ENCODE results near the gene CHST6.
"Not testable (repeated sequence)": the region's sequence is repeated elsewhere in the genome, so short reads cannot be mapped to it uniquely, and the experiment has no call there.

The CHST6 gene

DNA sequence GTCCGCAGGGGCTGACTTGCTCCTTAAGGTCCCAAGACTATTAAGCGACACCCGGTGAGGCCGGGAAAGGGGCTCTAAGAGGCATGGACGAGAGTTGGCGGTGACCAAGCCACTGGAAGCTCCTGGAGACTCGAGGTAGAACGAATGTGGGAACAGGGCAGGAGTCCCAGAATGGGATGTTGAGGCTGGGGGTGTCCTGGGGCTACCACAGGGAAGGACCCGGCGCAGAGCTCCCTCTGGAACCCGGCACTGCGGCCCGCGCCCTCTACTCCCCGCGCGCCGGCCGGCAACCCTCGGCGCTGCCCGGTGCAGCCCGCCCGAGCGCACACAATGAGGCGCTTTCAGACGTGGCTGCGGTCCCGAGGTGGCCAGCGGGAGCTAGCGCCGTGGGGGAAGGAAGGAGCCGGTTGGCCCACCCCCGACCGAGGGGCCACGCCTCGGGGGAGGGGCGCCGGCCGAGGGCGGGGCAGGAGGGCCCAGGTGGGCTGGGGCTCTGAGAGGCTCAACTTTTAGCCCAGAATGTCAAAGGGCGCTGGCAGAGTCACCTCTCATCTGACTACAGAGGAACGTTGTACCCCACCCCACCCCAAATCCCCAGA lies at the start of gene CHST6:
TSS of gene CHST6 (minus strand) at position 366 of the 599 bp plus-strand sequence. CDS start 15,613 bp downstream, outside the sequence.
- no peak for FAIRE-seq

DNA sequence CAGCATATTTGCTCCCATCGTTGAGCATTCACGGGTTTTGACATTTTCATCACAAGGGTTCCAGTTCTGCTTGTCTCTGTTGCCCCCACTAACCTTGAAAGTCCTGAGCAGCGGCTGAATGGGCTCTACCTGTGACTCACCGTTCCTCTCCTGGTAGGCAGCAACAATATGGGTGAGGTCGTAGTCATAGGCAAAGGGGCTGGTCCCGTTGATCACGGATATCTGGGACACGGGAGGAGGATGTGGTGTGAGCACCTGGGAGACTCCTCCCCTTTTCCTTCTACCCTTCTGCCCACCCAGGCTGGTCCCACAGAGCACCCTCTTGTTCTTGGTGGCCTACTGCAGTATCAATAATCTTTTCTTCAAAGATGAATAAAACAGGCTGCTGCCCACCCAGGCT lies 47.2 kb upstream of the CHST6 start:
- FAIRE-seq = not testable (repeated sequence)

DNA sequence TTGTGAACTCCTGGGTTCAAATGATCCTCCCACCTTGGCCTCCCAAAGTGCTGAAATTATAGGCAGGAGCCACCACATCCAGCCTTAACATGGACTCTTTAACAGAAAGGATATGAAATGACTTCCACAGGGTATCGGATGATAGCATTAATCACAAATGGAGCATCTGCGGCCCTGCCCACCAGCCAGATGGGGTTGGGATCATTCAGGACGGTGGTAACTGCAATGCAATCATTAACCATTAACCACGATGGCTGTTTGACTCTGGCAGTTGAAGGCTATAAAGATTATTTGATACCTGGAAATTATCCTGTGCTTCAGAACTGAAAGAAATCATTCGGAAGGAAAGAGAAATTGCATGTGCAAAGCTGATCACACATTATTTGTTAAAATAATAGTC lies 46.0 kb upstream of the CHST6 start:
- FAIRE-seq = no peak

DNA sequence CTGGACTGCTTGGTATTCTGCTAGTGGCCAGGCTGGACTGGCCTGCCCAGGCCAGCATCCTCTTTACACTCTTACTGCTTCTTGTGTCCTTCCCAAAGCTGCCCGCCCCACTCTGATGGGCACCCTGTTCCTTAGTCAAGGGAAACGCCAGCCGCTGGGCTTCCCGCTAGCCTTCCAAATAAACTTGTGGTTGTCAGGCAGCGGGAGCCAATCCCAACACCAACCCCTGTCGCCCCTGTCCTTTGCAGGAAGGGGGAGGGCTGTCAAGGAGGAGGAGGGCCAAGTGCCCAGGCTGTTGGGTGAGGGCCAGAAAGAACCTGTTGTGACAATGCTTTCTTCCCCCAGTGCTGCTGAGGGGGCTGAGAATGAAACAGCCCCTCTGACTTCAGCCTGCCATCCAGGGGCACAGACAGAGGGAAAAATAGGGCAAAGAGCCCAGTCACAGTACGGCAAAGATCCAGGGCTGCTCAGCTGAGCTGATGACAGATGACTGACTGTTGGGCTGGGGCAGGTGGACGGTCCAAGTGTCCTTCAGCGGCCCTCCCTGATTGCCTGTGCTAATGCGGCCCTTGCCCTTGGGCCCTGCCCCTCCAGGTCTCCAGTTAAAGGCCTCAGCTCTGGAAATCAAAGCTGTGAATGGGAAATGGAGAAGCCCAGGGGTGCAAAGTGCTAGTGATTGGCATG lies 43.8 kb upstream of the CHST6 start:
- FAIRE-seq = not testable (repeated sequence)

DNA sequence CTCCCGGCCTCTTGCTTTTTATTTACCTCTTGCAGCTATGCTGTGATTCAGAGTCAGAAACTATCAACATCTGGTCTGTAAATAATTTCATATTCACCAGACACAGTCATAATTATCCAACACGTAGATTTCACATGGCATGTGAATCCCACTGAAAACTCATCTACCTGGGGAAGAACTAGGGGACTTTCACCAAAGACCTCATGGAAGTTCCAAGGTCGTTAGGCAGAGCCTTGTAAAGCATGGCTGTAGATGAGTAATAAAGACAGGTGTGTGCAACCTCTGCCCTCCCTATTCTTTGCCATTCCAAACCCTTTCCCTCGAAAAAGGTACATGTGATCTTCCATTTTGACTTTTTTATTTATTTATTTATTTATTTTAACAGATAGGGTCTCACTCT lies 42.5 kb upstream of the CHST6 start:
- no peak for FAIRE-seq

DNA sequence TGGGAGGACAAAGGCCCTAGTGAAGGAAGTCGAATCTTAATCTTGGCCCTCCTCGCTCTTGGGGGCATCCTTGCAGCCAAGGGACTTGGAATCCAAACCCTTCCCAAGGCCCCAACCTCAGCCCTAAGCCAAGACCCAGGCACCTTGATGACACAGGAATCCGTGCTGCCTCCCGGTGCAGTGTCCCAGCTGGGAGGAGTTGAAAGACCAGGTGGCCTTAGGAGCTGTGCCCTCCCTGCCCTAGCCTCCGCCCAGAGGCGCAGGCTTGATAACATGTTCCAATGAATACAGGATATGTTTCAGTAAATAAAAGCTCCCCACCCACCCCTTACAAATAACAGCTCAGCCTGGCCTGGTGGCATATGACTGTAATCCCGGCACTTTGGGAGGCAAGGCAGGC lies 40.7 kb upstream of the CHST6 start, which contains the start of gene CHST5:
TSS of gene CHST5 (minus strand) at position 208 of the 400 bp plus-strand sequence. CDS start 5,724 bp downstream, outside the sequence.
- FAIRE-seq = no peak

DNA sequence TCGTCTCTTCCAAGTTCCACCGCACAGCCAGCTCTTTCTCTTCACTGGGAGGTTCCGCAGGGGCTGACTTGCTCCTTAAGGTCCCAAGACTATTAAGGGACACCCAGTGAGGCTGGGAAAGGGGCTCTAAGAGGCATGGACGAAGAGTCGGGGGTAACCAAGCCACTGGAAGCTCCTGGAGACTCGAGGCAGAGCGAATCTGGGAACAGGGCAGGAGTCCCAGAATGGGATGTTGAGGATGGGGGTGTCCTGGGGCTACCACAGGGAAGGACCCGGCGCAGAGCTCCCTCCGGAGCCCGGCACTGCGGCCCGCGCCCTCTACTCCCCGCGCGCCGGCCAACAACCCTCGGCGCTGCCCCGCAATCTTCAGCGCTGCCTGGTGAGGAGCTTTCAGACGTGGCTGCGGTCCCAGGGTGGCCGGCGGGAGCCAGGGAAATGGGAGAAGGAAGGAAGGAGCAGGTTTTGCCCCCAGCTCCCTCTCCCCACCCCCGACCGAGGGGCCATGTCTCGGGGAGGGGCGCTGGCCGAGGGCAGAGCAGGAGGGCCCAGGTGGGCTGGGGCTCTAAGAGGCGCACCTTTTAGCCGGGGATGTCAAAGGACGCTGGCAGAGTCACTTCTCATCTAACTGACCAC lies 40.1 kb upstream of the CHST6 start:
- no peak for FAIRE-seq

DNA sequence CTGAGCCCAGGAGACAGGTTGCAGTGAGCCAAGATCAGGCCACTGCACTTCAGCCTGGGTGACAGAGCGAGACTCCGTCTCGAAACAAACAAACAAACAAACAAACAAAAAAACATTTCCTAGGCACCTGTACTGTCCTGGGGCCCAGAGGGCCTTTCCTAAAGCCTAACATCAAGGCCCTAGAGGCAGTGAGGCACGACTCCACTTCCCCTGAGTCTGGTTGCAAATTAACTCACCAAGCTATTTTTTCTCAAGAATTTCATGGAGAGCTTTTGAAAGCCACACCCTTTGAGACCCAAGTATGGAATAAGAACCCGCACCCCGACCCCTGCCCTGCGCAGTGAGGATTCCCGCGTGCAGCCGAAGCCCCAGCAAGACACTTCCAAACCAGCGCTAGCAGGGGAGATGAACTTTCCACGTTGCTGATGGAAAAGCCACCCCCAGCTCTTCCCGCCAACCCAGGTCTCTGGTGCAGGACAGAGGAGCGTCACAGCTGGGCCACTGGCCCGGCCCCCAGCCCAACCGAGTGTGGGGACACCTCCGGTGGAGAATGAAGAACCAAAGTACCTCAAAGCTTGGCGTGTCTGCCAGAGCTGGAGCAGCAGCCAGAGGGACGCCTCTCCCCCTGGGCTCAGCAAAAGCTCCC lies 39.4 kb upstream of the CHST6 start:
- no peak for FAIRE-seq

DNA sequence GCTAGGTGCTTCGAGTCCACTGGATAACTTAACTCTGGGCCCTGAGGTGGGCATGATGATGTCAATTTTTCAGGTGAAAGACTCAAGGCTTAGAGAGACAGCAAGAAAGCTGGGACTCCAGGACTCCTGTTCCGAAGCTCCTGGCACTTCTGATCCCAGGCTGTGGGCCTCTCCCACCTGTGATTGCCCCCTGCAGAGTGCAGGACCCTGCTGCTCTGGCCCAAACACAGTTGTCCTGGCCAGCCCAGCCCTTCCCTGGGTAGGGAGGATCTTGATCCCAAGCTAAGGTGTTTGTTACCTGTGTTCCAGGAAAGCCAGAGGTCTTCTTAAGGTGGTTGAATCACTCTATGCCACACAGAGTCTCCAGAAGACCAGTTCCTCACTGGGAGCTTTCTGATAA lies 37.5 kb upstream of the CHST6 start:
- no peak for FAIRE-seq

DNA sequence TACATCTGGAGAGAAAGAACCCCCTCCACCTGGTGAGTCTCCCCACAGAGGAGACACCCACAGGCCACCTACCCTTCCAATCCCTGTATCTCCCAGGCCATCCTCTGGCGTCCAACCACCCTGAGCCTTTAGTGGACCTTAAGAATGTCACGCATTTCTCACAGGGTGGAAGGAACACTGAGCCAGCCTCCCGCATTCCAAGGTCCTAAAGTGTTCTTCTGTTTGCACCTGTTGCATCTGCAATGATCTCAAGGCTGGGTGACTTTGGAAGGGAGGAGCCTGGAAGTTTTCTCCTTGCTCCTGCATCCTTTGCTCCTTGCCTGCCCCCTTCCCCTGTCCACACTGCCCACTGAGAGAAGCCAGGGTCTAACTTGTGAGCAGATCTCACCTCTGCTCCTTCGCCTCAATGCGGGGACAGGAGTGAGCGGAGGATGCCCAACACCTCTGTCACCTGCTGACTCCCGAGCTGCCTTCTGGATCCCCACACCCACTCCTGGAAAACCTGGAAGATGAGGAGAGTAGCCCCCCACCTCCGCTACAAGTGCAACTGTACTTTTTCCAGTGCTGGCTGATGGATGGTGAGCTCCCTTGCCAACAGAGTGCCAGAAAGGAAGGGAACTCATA lies 37.0 kb upstream of the CHST6 start:
- FAIRE-seq = no peak

DNA sequence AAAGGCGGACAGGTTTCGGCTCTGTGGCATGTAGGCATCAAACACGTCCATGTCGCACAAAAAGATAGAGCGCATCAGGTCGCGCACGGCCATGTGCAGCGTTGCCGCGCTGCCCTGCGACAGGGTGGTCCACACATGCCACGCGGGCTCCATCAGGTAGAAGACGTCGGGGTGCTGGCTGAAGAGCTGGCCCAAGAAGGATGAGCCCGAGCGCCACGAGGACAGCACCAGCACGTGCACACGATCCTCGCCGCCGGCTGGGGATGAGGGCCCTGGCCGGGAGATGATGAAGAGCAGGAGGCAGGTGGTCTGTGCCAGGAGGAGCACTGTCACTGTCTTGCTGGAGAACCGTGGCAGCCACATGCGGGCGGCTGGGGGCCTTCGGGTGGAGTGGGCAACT lies 34.7 kb upstream of the CHST6 start:
- no peak for FAIRE-seq

DNA sequence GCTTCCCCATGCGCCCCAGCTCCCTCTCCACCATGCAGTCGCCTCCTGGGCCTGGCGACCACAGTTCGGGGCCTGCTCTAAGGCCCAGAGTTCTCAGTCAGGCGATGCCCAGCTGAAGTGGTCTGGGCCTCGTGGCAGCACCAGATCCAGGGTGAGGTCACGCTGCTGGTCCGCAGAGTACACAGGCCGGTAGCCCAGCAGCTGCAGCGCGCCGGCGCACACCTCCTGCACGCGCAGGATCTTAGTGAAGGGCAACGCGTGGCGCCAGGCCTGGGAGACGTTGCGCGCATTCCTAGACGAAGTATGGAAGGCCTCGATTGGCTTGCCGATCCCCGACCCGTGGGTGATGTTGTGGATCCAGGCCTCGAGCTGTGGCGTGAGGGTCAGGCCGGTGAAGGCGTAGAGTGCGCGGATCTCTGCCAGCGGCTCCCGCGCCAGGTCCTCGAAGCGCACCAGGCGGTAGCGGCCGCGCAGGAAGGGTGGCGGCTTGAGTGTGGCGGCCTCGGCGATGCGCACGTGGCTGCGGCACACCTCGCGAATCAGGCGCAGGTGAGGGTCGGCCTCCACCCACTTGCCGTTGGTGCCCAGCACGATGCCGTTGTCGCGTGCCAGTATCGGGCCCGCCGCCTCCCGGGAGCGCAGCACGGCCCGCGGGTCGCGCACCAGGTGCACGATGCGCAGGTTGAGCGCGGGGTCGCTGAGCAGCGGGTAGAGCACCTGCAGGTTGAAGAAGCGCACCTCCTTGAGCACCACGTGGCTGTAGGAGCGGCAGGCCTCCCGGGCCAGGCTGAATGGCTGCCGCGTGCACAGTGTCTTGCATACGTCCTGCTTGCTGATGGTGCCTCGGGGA lies 34.0 kb upstream of the CHST6 start:
- FAIRE-seq = no peak

DNA sequence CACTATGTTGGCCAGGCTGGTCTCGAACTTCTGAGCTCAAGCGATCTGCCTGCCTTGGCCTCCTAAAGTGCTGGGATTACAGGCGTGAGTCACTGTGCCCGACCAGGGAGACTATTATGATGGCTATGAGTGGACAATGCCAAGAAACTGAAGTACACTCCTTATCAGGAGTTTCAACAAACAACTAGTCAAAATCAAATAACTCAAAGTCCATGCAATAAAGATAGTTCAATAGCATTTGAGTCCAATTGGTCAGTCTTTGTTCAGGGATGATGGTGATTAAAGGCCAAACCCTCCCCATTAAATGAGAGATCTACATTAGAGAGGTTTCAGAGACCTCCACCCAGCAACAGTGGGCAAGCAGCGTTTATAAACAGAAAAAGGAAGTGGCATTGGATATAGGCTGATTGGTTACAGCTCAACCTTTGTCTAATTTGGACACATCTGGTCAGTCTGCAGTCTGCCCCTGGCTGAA lies 32.6 kb upstream of the CHST6 start:
- no peak for FAIRE-seq

DNA sequence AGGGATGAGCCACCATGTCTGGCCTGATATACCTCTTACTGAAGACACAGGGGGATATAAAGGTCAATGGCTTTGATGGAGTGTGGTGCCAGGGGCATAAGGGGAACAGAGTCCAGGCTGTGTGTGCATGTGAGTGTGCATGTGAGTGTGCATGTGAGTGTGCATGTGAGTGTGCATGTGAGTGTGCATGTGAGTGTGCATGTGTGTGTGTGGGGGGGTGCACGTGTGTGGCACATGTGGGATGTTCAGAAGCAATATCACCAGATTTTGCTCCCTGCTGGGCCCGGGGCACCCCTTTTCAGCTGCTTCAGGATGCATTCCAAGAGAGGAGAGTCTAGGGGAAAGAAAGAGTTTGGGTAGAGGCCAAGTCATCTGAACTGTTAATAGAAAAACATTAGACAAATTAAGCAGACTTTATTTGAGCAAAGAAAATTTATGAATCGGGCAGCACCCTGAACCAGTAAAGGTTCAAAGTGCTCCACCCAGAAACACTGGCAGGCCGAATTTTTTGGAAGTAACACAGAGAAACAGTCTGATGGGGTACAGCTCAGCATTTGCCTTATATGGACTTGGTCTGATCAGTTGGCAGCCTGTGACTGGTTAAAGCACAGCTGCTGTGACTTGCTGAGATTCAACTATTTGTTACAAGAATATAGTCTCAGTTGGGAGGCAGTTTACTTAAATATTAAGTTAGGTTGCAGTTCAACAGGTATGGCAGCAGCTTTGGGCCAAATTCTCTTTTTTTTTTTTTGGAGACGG lies 31.0 kb upstream of the CHST6 start:
- no peak for FAIRE-seq

DNA sequence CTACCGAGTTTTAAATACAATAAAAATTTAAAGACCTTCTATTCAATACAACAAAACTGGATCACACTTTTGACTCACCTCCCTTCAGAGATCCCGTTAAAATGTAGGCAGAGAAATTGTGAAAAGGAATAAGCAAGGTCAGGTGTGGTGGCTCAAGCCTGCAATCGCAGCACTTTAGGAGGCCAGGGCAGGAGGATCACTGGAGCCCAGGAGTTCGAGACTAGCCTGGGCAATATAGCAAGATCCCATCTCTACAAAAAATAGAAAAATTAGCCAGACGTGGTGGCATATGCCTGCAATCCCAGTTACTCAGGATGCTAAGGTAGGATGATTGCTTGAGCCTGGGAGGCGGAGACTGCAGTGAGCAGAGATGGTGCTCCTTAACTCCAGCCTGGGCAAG lies 23.9 kb upstream of the CHST6 start:
- FAIRE-seq = no peak

DNA sequence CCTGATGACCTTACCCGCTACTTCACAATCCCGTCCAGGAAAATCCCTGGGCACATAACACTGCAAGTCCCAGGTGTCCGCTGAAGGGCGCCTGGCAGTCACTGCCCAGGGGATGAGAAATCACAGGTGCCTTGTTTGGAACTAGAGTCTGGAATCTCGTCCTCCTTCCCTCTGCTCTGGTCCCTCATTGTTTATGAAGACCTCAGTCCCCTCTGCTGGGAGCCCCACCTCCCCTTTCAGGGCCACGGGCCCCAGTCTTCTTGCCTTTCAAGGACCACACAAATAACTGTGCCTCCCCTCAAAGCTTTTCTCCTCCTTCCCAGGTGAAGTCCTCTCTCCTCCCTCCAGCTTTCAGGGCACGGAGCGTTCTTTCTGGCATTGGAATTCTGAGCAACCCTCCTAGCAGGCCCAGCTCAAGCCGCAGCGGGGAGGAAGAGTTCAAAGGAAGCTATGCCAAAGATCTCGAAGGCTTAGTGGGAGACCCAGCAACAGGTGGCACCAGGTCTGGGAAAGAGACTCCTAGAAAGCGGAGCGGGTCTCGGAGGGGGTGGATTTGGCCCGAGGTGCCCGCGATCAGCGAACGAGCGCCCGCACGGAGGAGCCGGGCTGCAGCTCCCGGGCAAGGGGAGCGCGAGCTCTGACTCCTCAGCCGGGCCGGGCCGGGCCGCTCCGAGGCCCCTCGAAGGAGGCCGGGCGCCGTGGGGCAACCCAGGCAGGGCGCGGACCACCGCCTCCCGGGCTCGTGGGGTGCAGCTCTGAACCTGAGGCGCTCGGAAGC lies 21.1 kb upstream of the CHST6 start:
- FAIRE-seq = not testable (repeated sequence)

DNA sequence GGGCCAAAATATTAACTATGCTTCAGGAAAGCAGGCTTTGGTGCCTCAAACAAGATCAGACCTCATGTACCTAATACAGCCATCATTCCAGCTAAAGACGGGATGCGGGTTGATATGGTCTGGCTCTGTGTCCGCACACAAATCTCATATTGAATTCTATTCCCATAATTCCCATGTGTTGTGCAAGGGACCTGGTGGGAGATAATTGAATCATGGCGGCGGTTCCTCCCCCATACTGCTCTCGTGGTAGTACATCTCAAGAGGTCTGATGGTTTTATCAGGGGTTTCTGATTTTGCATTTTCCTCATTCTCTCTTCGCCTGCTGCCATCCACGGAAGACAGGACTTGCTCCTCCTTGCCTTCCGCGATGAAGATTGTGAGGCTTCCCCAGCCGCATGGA lies 19.1 kb upstream of the CHST6 start:
- FAIRE-seq = no peak

DNA sequence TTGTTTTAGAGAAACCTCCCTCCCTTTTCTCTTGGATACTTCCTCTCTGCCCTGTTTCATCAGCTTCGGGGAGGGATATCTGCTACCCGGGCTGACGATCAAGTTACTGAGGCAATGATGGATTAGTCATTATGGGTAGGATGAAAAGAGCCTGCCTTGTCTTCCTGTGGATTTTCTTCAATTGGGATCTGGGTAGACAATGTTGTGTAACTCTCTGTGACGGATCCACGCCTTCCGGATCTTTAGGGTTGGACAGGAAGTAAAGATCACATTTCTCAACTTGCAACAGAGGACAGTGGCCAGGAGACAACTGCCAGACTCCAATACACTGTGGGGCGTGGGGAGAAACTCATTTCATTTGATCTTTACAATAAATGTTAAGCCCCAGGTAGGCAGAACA lies 11.3 kb upstream of the CHST6 start:
- FAIRE-seq = no peak

DNA sequence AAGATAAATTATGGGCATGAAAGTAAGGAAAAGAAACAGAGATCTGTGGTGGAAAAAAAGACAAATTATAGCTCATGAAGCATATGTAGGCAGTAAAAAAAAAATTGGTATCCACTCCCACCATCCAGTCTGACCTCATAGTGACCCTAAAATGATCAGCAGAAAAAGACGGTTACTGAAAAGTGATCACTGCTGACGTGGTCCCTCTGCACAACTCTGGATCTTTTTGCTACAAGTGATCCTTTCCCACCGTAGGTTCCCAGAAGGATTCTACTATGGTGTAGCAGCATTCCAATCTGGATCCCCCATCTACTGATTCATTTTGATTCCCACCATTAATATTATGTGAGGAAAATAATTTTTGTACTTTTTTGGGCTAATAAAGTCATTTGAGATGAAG lies 10.9 kb upstream of the CHST6 start:
- no peak for FAIRE-seq

DNA sequence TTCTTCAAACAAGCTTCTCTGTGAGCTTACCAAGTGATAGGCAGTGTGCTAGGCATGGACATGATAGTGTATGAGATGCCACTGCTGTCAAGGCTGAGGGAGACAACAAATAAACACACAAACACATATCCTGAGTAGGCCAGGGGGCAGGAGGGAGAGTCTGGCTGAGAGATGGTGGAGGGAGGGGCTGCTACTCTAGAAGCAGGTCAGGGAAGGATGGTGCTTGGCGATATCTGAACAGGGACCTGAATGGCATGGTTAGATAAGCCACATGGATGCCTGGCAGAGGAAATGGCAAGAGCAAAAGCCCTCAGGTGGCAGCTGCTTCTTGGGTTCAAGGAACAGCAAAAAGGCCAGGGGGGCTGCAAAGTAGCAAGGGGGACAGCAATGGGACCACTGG lies 8.6 kb upstream of the CHST6 start:
- no peak for FAIRE-seq
